IMR-90 (cell line): Measurements from ENCODE around the gene KDELR3. TPM values are rescaled to one million over a fixed set of nuclear protein-coding genes. Genes with fewer than 3 reads are reported as not detected.

Experiments used
- ATAC-seq: fragments of 200-7000 bp; cut with Tn5 transposase; 2 replicates; pipeline ENCODE4 v1.9.1; 2020; ENCODE audit warnings: low read depth, mild to moderate bottlenecking, moderate library complexity
- BruUV-seq: library from RNA; stranded (reverse); fragments of 400-500 nt; replicated peaks from 2 replicates; lab custom pipeline; 2021; lab: Mats Ljungman, UMichigan
- CTCF ChIA-PET: fragments of 300-600 bp; formaldehyde crosslinking; extraction: SDS; loops from one replicate; lab custom pipeline; 2021; ENCODE audit warnings: antibody characterized with exemption; lab: Yijun Ruan, JAX
- POLR2A ChIA-PET: fragments of 300-600 bp; sonication (Branson Sonifier 250); formaldehyde crosslinking; loops from one replicate; lab custom pipeline; 2022; ENCODE audit warnings: antibody characterized with exemption; ENCODE audit not compliant: unreplicated experiment; lab: Charles Lee
- DNase-seq: peaks from one replicate; pipeline ENCODE4 v3.0.0; 2013
- H2AFZ ChIP-seq: replicated peaks from 2 replicates; pipeline ENCODE3; 2013; ENCODE audit warnings: low read length, mild to moderate bottlenecking; ENCODE audit not compliant: poor library complexity
- H2AK5ac ChIP-seq: 2 replicates; pipeline ENCODE4 v1.6.1; 2013; ENCODE audit warnings: low read depth, low read length, inconsistent platforms
- H2AK9ac ChIP-seq: replicated peaks from 2 replicates; pipeline ENCODE3; 2013; ENCODE audit warnings: mild to moderate bottlenecking, low read depth, low read length, moderate library complexity; ENCODE audit not compliant: poor library complexity
- H2BK120ac ChIP-seq: 2 replicates; pipeline ENCODE4 v1.6.1; 2013; ENCODE audit warnings: low read depth, low read length, inconsistent platforms
- H2BK15ac ChIP-seq: 3 replicates; pipeline ENCODE4 v1.6.1; 2013; ENCODE audit warnings: low read depth, low read length, inconsistent platforms
- H2BK20ac ChIP-seq: 2 replicates; pipeline ENCODE4 v1.6.1; 2013; ENCODE audit warnings: low read depth, mild to moderate bottlenecking, inconsistent platforms, low read length, moderate library complexity
- H2BK5ac ChIP-seq: 2 replicates; pipeline ENCODE4 v1.6.1; 2013; ENCODE audit warnings: mild to moderate bottlenecking, low read depth, low read length, inconsistent platforms; ENCODE audit not compliant: poor library complexity, severe bottlenecking
- H3K14ac ChIP-seq: replicated peaks from 2 replicates; pipeline ENCODE4 v1.6.1; 2013; ENCODE audit warnings: low read depth, low read length, inconsistent platforms
- H3K18ac ChIP-seq: 2 replicates; pipeline ENCODE4 v1.6.1; 2013; ENCODE audit warnings: low read depth, low read length, control low read depth
- H3K23ac ChIP-seq: 2 replicates; pipeline ENCODE4 v1.6.1; 2013; ENCODE audit warnings: low read depth, low read length, inconsistent platforms
- H3K27ac ChIP-seq: 2 replicates; pipeline ENCODE4 v1.5.1; 2013; ENCODE audit warnings: mild to moderate bottlenecking, control low read depth, low read length; ENCODE audit not compliant: insufficient read depth
- H3K27me3 ChIP-seq: 2 replicates; pipeline ENCODE4 v1.6.1; 2013; ENCODE audit warnings: low read length; ENCODE audit not compliant: control insufficient read depth, insufficient read depth
- H3K36me3 ChIP-seq: 2 replicates; pipeline ENCODE4 v1.6.1; 2013; ENCODE audit warnings: low read length, mixed read lengths; ENCODE audit not compliant: control insufficient read depth, insufficient read depth
- H3K4ac ChIP-seq: 2 replicates; pipeline ENCODE4 v1.6.1; 2013; ENCODE audit warnings: low read depth, low read length, inconsistent platforms
- H3K4me1 ChIP-seq: 2 replicates; pipeline ENCODE4 v1.6.1; 2013; ENCODE audit warnings: low read length, mixed read lengths; ENCODE audit not compliant: control insufficient read depth, insufficient read depth
- H3K4me2 ChIP-seq: 2 replicates; pipeline ENCODE4 v1.6.1; 2013; ENCODE audit warnings: low read depth, mild to moderate bottlenecking, control low read depth, low read length, moderate library complexity
- H3K4me3 ChIP-seq: 2 replicates; pipeline ENCODE4 v1.5.1; 2013; ENCODE audit warnings: low read depth, mild to moderate bottlenecking, control low read depth, low read length, moderate library complexity; ENCODE audit not compliant: insufficient read depth
- H3K56ac ChIP-seq: 2 replicates; pipeline ENCODE4 v1.6.1; 2013; ENCODE audit warnings: low read length, inconsistent platforms; ENCODE audit not compliant: insufficient read depth; ENCODE audit errors: extremely low read depth
- H3K79me1 ChIP-seq, 2 experiments: 2 replicates each; pipeline ENCODE4 v1.6.1; 2013; ENCODE audit warnings: low read length in 2 of 2, inconsistent platforms in 1 of 2, low read depth in 1 of 2
- H3K9ac ChIP-seq: 2 replicates; pipeline ENCODE4 v1.6.1; 2013; ENCODE audit warnings: low read depth, low read length, control low read depth
- H3K9me1 ChIP-seq: 2 replicates; pipeline ENCODE4 v1.6.1; 2013; ENCODE audit warnings: low read length, inconsistent platforms; ENCODE audit not compliant: insufficient read depth
- H3K9me3 ChIP-seq: 2 replicates; pipeline ENCODE4 v1.6.1; 2013; ENCODE audit warnings: low read length; ENCODE audit not compliant: control insufficient read depth, insufficient read depth
- H4K20me1 ChIP-seq: 2 replicates; pipeline ENCODE4 v1.6.1; 2013; ENCODE audit warnings: low read length, inconsistent platforms; ENCODE audit not compliant: insufficient read depth
- H4K5ac ChIP-seq: 2 replicates; pipeline ENCODE4 v1.6.1; 2013; ENCODE audit warnings: mild to moderate bottlenecking, low read depth, low read length, control low read depth
- H4K8ac ChIP-seq, 2 experiments: 2 replicates each; pipeline ENCODE4 v1.6.1; 2013; ENCODE audit warnings: low read depth in 2 of 2, low read length in 2 of 2, control low read depth in 1 of 2, inconsistent platforms in 1 of 2
- H4K91ac ChIP-seq: 2 replicates; pipeline ENCODE4 v1.6.1; 2013; ENCODE audit warnings: low read depth, low read length, inconsistent platforms; ENCODE audit not compliant: insufficient read depth
- BHLHE40 ChIP-seq: fragments of 150-350 bp; IDR thresholded peaks from 2 replicates; pipeline ENCODE4 v1.6.1; 2016; ENCODE audit warnings: mild to moderate bottlenecking, low read depth, low read length
- CEBPB ChIP-seq: IDR thresholded peaks from 2 replicates; pipeline ENCODE4 v1.6.1; 2012; ENCODE audit warnings: low read depth, low read length, improper control_type of control experiment
- CHD1 ChIP-seq: IDR thresholded peaks from 2 replicates; pipeline ENCODE4 v1.6.1; 2012; ENCODE audit warnings: low read depth, low read length, improper control_type of control experiment
- FOS ChIP-seq: fragments of 150-350 bp; IDR thresholded peaks from 2 replicates; pipeline ENCODE4 v1.6.1; 2016; ENCODE audit warnings: low read depth, low read length
- MAFK ChIP-seq: IDR thresholded peaks from 2 replicates; pipeline ENCODE4 v1.6.1; 2012; ENCODE audit warnings: low read depth, low read length, improper control_type of control experiment
- MAZ ChIP-seq: IDR thresholded peaks from 2 replicates; pipeline ENCODE4 v1.6.1; 2012; ENCODE audit warnings: low read depth, mild to moderate bottlenecking, low read length, improper control_type of control experiment, moderate library complexity, borderline replicate concordance
- MXI1 ChIP-seq: IDR thresholded peaks from 2 replicates; pipeline ENCODE4 v1.6.1; 2012; ENCODE audit warnings: low read depth, mild to moderate bottlenecking, low read length, moderate library complexity, borderline replicate concordance
- RFX5 ChIP-seq: IDR thresholded peaks from 2 replicates; pipeline ENCODE4 v1.8.0; 2012; ENCODE audit warnings: low read depth, mild to moderate bottlenecking, low read length, moderate library complexity
- SMC3 ChIP-seq: fragments of 150-350 bp; IDR thresholded peaks from 2 replicates; pipeline ENCODE4 v1.6.1; 2016; ENCODE audit warnings: low read depth, mild to moderate bottlenecking, antibody characterized with exemption, low read length, moderate library complexity
- WGBS, 2 experiments: methylation state at CpG; one replicate each; pipeline versions ENCODE4 v1.1.5 to v1.1.7; 2013; ENCODE audit warnings: missing lambda C conversion rate in 2 of 2; ENCODE audit not compliant: insufficient read length in 1 of 2; ENCODE audit errors: extremely low coverage in 2 of 2; 5-methylcytosine and 5-hydroxymethylcytosine counted together
- dilution Hi-C: fragments of 300-500 bp; cut with HindIII; formaldehyde crosslinking; loops from one replicate; pipeline ENCODE4 v1.14.3; 2018; ENCODE audit warnings: low sequenced_read_pairs; ENCODE audit not compliant: unreplicated experiment
- in situ Hi-C: fragments of 300-500 bp; cut with MboI; formaldehyde crosslinking; loops from 3 replicates; pipeline ENCODE4 v1.14.3; 2019; ENCODE audit warnings: low sequenced_read_pairs, inconsistent platforms, mixed read lengths
- intact Hi-C: fragments of 100-400 bp; cut with micrococcal nuclease; formaldehyde crosslinking; loops from 2 replicates; pipeline ENCODE4 v1.10.0; 2022
- polyA plus RNA-seq, 3 experiments: library from polyadenylated mRNA; depleted of rRNA; stranded (reverse); fragments of >200 nt; gene quantifications; 2 replicates each; pipeline ENCODE4 v1.2.3, GENCODE V29; 2012; ENCODE audit warnings: low replicate concordance in 1 of 3
- total RNA-seq: library from RNA; depleted of rRNA; stranded (reverse); fragments of >200 nt; gene quantifications from 2 replicates; pipeline ENCODE4 v1.2.3, GENCODE V29; 2012
- TF ChIP-seq, protein P1 (sequence below): fragments of 150-350 bp; IDR thresholded peaks from 2 replicates; pipeline ENCODE4 v1.6.1; 2017; ENCODE audit warnings: mild to moderate bottlenecking, antibody characterized with exemption, low read length, low read depth

The KDELR3 gene
- total and polyA plus RNA-seq, 2 of the 4 experiments (the other 2 are of a cell fraction) = 129 to 224 TPM

- Histone ChIP-seq H2AK5ac (no peak overlapping the region), H3K18ac (no peak overlapping the region), H3K4me1 (no peaks in the 10 kb centered on the region; the same call in 1 of the 2 replicates), H2BK15ac (no peak overlapping the region), H4K5ac (no peak overlapping the region), H3K27me3 (peaks cover 76% of the 10 kb centered on the region), H3K14ac (no peak overlapping the region), H3K23ac (no peak overlapping the region), H4K20me1 (no peaks in the 10 kb centered on the region), H3K9me1 (no peaks in the 10 kb centered on the region), H3K36me3 (no peaks in the 10 kb centered on the region), H3K27ac (no peak overlapping the region), H3K4me3 (no peak overlapping the region), H2AK9ac (no peak overlapping the region), H2BK20ac (no peak overlapping the region), H3K4me2 (no peak overlapping the region), H2AFZ (no peak overlapping the region), H2BK120ac (no peak overlapping the region), H2BK5ac (no peak overlapping the region), H4K91ac (no peak overlapping the region), H3K56ac (no peak overlapping the region), H4K8ac (no peak overlapping the region), H3K9me3 (no peaks in the 10 kb centered on the region; the same call in 1 of the 2 replicates), H3K4ac (no peak overlapping the region), H3K79me1 (no peaks in the 10 kb centered on the region), H3K9ac (no peak overlapping the region)
- no peak for TF ChIP-seq RFX5
- no peak for TF ChIP-seq MAFK
- TF ChIP-seq, protein P1, sequence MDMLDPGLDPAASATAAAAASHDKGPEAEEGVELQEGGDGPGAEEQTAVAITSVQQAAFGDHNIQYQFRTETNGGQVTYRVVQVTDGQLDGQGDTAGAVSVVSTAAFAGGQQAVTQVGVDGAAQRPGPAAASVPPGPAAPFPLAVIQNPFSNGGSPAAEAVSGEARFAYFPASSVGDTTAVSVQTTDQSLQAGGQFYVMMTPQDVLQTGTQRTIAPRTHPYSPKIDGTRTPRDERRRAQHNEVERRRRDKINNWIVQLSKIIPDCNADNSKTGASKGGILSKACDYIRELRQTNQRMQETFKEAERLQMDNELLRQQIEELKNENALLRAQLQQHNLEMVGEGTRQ = no peak
- TF ChIP-seq BHLHE40 = no peak
- no peak for TF ChIP-seq MAZ
- no peak for TF ChIP-seq CHD1
- no peak for TF ChIP-seq MXI1
- no peak for TF ChIP-seq SMC3
- no peak for TF ChIP-seq FOS
- no peak for TF ChIP-seq CEBPB
- BruUV-seq = no TSS peak
- ChIA-PET CTCF (interaction anchor here (0.6 kb wide), 1 partner anchor 77 kb away, joined by 4 read pairs; no protein-coding TSS in a partner anchor), POLR2A (no interaction called here)
- no peak for ATAC-seq
- in situ Hi-C loops = no loop called here
- dilution Hi-C loops = no loop called here
- 70% methylated on average over 2 of the region's 18 CpGs; no CpG with 5 or more reads in 1 of the 2 experiments for WGBS, 2 experiments
- no peak for DNase-seq
- intact Hi-C loops = no loop called here
Measured at GRCh38 chr22:38449776-38450175, 18.1 kb upstream of the KDELR3 start.
